Smooth muscle cell (in vitro differentiated cells): Measurements from ENCODE around the gene PRRX2. TPM values are rescaled to one million over a fixed set of nuclear protein-coding genes. Genes with fewer than 3 reads are reported as not detected.
A peak's percentile ranks its signal among the peaks of the same experiment; 100 is the strongest.

Experiments used
- DNase-seq: peaks from one replicate; lab custom pipeline; 2025; ENCODE audit not compliant: unreplicated experiment; lab: John Stamatoyannopoulos, UW
- H2AFZ ChIP-seq: fragments of 200-600 bp; sonication (generic); 2 replicates; pipeline ENCODE4 v1.6.0; 2016; ENCODE audit warnings: antibody characterized with exemption, low read depth, mild to moderate bottlenecking
- H3F3A ChIP-seq: fragments of 200-600 bp; sonication (generic); 2 replicates; pipeline ENCODE4 v1.6.0; 2017; ENCODE audit warnings: antibody characterized with exemption, low read depth
- H3K27ac ChIP-seq: fragments of 200-600 bp; sonication (generic); 2 replicates; pipeline ENCODE4 v1.5.1; 2016; ENCODE audit warnings: low read depth, mild to moderate bottlenecking
- H3K27me3 ChIP-seq: fragments of 200-600 bp; sonication (generic); 2 replicates; pipeline ENCODE4 v1.6.1; 2016; ENCODE audit warnings: low read depth, mild to moderate bottlenecking
- H3K36me3 ChIP-seq: fragments of 200-600 bp; sonication (generic); 2 replicates; pipeline ENCODE4 v1.5.1; 2016; ENCODE audit warnings: low read depth
- H3K4me1 ChIP-seq: fragments of 200-600 bp; sonication (generic); 2 replicates; pipeline ENCODE4 v1.5.1; 2016; ENCODE audit warnings: low read depth
- H3K4me2 ChIP-seq: fragments of 200-600 bp; sonication (generic); 2 replicates; pipeline ENCODE4 v1.6.0; 2016; ENCODE audit warnings: mild to moderate bottlenecking
- H3K4me3 ChIP-seq: fragments of 200-600 bp; sonication (generic); 2 replicates; pipeline ENCODE4 v1.5.1; 2016; ENCODE audit warnings: mild to moderate bottlenecking
- H3K79me2 ChIP-seq: fragments of 200-600 bp; sonication (generic); 2 replicates; pipeline ENCODE4 v1.6.0; 2016; ENCODE audit warnings: low read depth, mild to moderate bottlenecking
- H3K9ac ChIP-seq: fragments of 200-600 bp; sonication (generic); 2 replicates; pipeline ENCODE4 v1.6.0; 2016; ENCODE audit warnings: low read depth
- H3K9me3 ChIP-seq: fragments of 200-600 bp; sonication (generic); replicated peaks from 2 replicates; pipeline ENCODE4 v1.5.1; 2016; ENCODE audit warnings: low read depth
- H4K20me1 ChIP-seq: fragments of 200-600 bp; sonication (generic); 2 replicates; pipeline ENCODE4 v1.6.0; 2016; ENCODE audit warnings: low read depth
- whole genome bisulfite sequencing: methylation state at CpG from one replicate; pipeline ENCODE4 v1.1.7; 2016; ENCODE audit warnings: low lambda C conversion rate; 5-methylcytosine and 5-hydroxymethylcytosine counted together
- polyA plus RNA-seq: library from polyadenylated mRNA; unstranded; fragments of >200 nt; fragmentation: Nextera tagmentation; extraction: Ambion mirVana; gene quantifications from 2 replicates; pipeline ENCODE4 v1.2.1, GENCODE V29; 2016
- total RNA-seq: library from RNA; depleted of rRNA; stranded (reverse); fragments of >200 nt; gene quantifications from 2 replicates; pipeline ENCODE4 v1.2.3, GENCODE V29; 2014
- TF ChIP-seq, protein P1 (sequence below): fragments of 200-600 bp; sonication (generic); IDR thresholded peaks from 2 replicates; pipeline ENCODE4 v1.5.1; 2017; ENCODE audit warnings: borderline replicate concordance, mild to moderate bottlenecking, antibody characterized with exemption; ENCODE audit not compliant: insufficient read depth, poor library complexity, severe bottlenecking

Gene PRRX2
- total and polyA plus RNA-seq, 2 experiments from 2014 or later = 87.7 to 234 TPM

DNA sequence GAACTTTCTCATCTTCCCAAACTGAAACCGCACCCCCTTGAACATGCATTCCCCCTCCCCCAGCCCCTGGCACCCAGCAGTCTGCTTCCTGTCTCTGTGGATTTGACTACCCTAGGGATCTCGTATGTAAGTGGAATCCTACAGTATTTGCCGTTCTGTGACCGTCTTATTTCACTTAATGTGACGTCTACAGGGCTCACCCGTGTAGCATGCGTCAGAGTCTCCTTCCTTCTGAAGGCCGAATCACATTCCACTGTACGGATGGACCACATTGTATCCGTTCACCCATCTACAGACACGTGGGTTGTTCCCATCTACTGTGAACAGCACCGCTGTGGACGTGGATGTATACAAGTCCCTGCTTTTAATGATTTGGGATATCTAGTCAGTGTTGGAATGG is 4.5 kb downstream of the PRRX2 start:
- TF ChIP-seq, protein P1, sequence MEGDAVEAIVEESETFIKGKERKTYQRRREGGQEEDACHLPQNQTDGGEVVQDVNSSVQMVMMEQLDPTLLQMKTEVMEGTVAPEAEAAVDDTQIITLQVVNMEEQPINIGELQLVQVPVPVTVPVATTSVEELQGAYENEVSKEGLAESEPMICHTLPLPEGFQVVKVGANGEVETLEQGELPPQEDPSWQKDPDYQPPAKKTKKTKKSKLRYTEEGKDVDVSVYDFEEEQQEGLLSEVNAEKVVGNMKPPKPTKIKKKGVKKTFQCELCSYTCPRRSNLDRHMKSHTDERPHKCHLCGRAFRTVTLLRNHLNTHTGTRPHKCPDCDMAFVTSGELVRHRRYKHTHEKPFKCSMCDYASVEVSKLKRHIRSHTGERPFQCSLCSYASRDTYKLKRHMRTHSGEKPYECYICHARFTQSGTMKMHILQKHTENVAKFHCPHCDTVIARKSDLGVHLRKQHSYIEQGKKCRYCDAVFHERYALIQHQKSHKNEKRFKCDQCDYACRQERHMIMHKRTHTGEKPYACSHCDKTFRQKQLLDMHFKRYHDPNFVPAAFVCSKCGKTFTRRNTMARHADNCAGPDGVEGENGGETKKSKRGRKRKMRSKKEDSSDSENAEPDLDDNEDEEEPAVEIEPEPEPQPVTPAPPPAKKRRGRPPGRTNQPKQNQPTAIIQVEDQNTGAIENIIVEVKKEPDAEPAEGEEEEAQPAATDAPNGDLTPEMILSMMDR = no peak
- H3K27ac ChIP-seq = peak overlapping the region; percentile 88
- 63% methylated on average over 13 of the region's 13 CpGs for WGBS

DNA sequence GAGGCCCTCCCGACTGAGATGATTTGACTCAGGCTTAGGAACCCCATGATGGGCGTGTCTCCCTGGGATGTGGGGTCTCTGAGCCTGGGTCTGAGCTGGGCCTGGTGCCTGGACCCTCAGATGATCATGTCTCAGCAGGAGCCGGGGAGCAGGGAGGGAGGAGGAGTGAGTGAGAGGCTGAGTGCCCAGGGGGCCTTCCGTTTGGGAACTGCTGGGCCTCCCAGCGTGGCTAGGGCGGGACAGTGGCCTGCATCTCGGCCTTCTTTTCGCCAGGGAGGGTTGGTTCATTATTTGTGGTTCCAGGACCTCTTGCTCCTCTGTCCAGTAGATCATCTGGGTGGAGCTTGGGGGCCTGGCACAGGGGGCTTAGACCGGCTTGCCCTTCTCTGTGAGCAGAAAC is 5.6 kb downstream of the PRRX2 start:
- Histone ChIP-seq H3F3A (peaks cover 9% of the 10 kb centered on the region), H3K27ac (peak overlapping the region; percentile 35), H2AFZ (no peak overlapping the region), H3K36me3 (no peaks in the 10 kb centered on the region), H3K4me2 (no peak overlapping the region), H3K27me3 (no peaks in the 10 kb centered on the region), H3K9ac (no peak overlapping the region), H3K4me1 (peaks cover 7% of the 10 kb centered on the region), H4K20me1 (peaks cover 78% of the 10 kb centered on the region), H3K79me2 (peaks cover 91% of the 10 kb centered on the region), H3K9me3 (no peaks in the 10 kb centered on the region), H3K4me3 (no peak overlapping the region)
- TF ChIP-seq, protein P1 = no peak
- 86% methylated on average over 9 of the region's 9 CpGs for WGBS
- DNase-seq = no peak

More for the DNA sequence above, 4.5 kb downstream of the PRRX2 start:
- H4K20me1 ChIP-seq = peaks cover 67% of the 10 kb centered on the region
- no peak overlapping the region for H2AFZ ChIP-seq
- DNase-seq = no peak
- H3K4me2 ChIP-seq = peak overlapping the region; percentile 91
- H3K36me3 ChIP-seq = no peaks in the 10 kb centered on the region
- H3K79me2 ChIP-seq = peaks cover 80% of the 10 kb centered on the region
- H3K4me1 ChIP-seq = peaks cover 7% of the 10 kb centered on the region
- no peaks in the 10 kb centered on the region for H3K27me3 ChIP-seq
- H3F3A ChIP-seq = peaks cover 10% of the 10 kb centered on the region
- H3K4me3 ChIP-seq = no peak overlapping the region
- no peaks in the 10 kb centered on the region for H3K9me3 ChIP-seq
- peak overlapping the region; percentile 66 for H3K9ac ChIP-seq

DNA sequence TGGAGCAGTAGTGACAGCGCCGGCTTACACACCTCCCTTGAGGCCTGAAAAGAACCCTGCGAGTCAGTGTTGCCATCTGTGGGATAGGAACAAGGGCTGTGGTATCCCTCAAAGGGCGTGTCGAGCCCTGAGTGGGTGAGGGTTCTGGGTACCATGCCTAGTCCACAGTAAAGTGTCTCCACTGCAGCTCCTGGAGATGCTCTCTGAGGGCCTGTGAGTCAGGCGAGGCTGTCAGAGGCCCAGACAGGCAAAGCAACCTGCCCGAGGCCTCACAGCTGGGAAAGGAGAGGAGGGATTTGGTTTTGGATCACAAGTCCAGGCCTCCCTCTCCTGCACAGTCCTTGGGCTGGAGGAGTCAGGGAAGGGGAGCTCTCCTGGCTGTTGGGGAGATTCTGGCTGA is 6.1 kb downstream of the PRRX2 start:
- DNase-seq = no peak
- Histone ChIP-seq H3K27me3 (no peaks in the 10 kb centered on the region), H3K4me3 (no peak overlapping the region), H3F3A (peaks cover 9% of the 10 kb centered on the region), H3K79me2 (peaks cover 91% of the 10 kb centered on the region), H3K27ac (no peak overlapping the region), H3K4me1 (peaks cover 7% of the 10 kb centered on the region), H3K36me3 (no peaks in the 10 kb centered on the region), H3K9me3 (no peaks in the 10 kb centered on the region), H2AFZ (no peak overlapping the region), H3K9ac (no peak overlapping the region), H3K4me2 (no peak overlapping the region), H4K20me1 (peaks cover 83% of the 10 kb centered on the region)
- 74% methylated on average over 7 of the region's 7 CpGs for WGBS
- TF ChIP-seq, protein P1 = no peak

DNA sequence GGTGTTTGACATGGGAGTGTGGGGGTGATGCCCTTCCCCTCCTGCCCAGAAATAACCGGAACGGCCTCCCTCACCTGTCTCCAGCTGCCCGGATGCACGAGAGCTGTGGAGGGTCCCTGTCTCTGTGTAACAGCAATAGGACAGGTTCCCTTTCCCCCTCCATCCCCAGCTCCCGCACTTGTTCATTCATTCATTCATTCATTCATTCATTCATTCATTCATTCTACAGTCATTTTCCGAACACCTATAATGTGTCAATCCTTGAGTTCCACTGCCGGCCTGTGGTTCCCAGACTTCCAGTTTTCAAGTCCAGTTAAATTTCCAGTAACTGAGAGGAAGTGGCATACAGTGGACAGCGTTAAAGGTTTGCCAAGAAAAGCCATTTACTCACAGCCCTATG is 7.3 kb downstream of the PRRX2 start:
- 95% methylated on average over 6 of the region's 8 CpGs for WGBS
- TF ChIP-seq, protein P1 = no peak
- Histone ChIP-seq H2AFZ (no peak overlapping the region), H3K4me1 (peaks cover 10% of the 10 kb centered on the region), H3K36me3 (no peaks in the 10 kb centered on the region), H3K79me2 (peaks cover 88% of the 10 kb centered on the region), H3K9me3 (no peaks in the 10 kb centered on the region), H4K20me1 (peaks cover 88% of the 10 kb centered on the region), H3K27ac (no peak overlapping the region), H3F3A (peaks cover 3% of the 10 kb centered on the region), H3K4me3 (no peak overlapping the region), H3K9ac (no peak overlapping the region), H3K4me2 (no peak overlapping the region), H3K27me3 (no peaks in the 10 kb centered on the region)
- no peak for DNase-seq
